HEK293 (cell line): ENCODE measurements around the gene MMD.

ENCODE experiments used
- CTCF ChIA-PET: fragments of 350-600 bp; formaldehyde crosslinking; extraction: SDS; loops from one replicate; lab custom pipeline; 2021; ENCODE audit warnings: antibody characterized with exemption; lab: Yijun Ruan, JAX
- POLR2A ChIA-PET: fragments of 300-600 bp; formaldehyde crosslinking; extraction: SDS; loops from one replicate; lab custom pipeline; 2020; ENCODE audit warnings: antibody characterized with exemption, inconsistent platforms; lab: Yijun Ruan, JAX
- H3K27ac ChIP-seq: fragments of 200-500 bp; sonication (Bioruptor generic); 2 replicates; pipeline ENCODE4 v1.5.1; 2014; ENCODE audit warnings: low read depth, low read length, control low read depth, inconsistent platforms; ENCODE audit errors: extremely low read depth
- H3K36me3 ChIP-seq, 2 experiments: fragments of 200-500 bp in 1 of 2; sonication (Bioruptor generic) in 1 of 2; 1 replicate in 1 of 2; 2 replicates in 1 of 2; pipeline ENCODE4 v1.5.1; 2014 to 2017; ENCODE audit warnings: inconsistent platforms in 2 of 2, low read length in 2 of 2; ENCODE audit not compliant: control insufficient read depth in 2 of 2, insufficient read depth in 1 of 2
- H3K4me1 ChIP-seq: fragments of 200-500 bp; sonication (Bioruptor generic); 2 replicates; pipeline ENCODE4 v1.5.1; 2014; ENCODE audit warnings: mild to moderate bottlenecking, low read length, inconsistent platforms; ENCODE audit not compliant: control insufficient read depth, insufficient read depth
- H3K4me3 ChIP-seq: 2 replicates; pipeline ENCODE4 v1.5.1; 2011; ENCODE audit warnings: low read depth, mild to moderate bottlenecking, control low read depth, low read length, moderate library complexity
- H3K9me3 ChIP-seq: fragments of 200-500 bp; sonication (Bioruptor generic); 2 replicates; pipeline ENCODE4 v1.5.1; 2014; ENCODE audit warnings: low read depth, low read length, inconsistent platforms; ENCODE audit not compliant: control insufficient read depth, insufficient read depth
- HOXD13 ChIP-seq: sonication (generic); formaldehyde crosslinking; IDR thresholded peaks from 2 replicates; pipeline ENCODE4 v1.8.0; 2022; ENCODE audit warnings: missing genetic modification reagents, borderline replicate concordance
- KLF1 ChIP-seq: fragments of 450-650 bp; formaldehyde crosslinking; IDR thresholded peaks from 2 replicates; pipeline ENCODE4 v1.5.1; 2016; ENCODE audit warnings: missing biosample characterization, missing genetic modification characterization
- PRDM2 ChIP-seq: fragments of 450-650 bp; formaldehyde crosslinking; IDR thresholded peaks from 2 replicates; pipeline ENCODE4 v1.5.1; 2016; ENCODE audit warnings: missing biosample characterization, missing genetic modification characterization, borderline replicate concordance
- SALL2 ChIP-seq: fragments of 450-650 bp; formaldehyde crosslinking; IDR thresholded peaks from 2 replicates; pipeline ENCODE4 v1.5.0; 2017; ENCODE audit warnings: missing biosample characterization, mild to moderate bottlenecking, missing genetic modification characterization, borderline replicate concordance
- ZBTB11 ChIP-seq: fragments of 450-650 bp; formaldehyde crosslinking; conservative IDR thresholded peaks from 2 replicates; pipeline ENCODE4 v1.5.1; 2016; ENCODE audit warnings: low read depth, missing biosample characterization, missing genetic modification characterization
- ZBTB17 ChIP-seq: fragments of 450-650 bp; formaldehyde crosslinking; IDR thresholded peaks from 2 replicates; pipeline ENCODE4 v1.5.1; 2016; ENCODE audit warnings: missing biosample characterization, missing genetic modification characterization
- ZIC2 ChIP-seq: fragments of 450-650 bp; formaldehyde crosslinking; IDR thresholded peaks from 2 replicates; pipeline ENCODE4 v1.5.1; 2016; ENCODE audit warnings: missing biosample characterization, missing genetic modification characterization
- ZNF184 ChIP-seq: fragments of 450-650 bp; IDR thresholded peaks from 2 replicates; pipeline ENCODE4 v1.5.1; 2018; ENCODE audit warnings: missing biosample characterization, mild to moderate bottlenecking, missing genetic modification characterization
- ZNF24 ChIP-seq: fragments of 450-650 bp; formaldehyde crosslinking; IDR thresholded peaks from 2 replicates; pipeline ENCODE4 v1.5.1; 2016; ENCODE audit warnings: missing biosample characterization, missing genetic modification characterization
- ZNF354C ChIP-seq: fragments of 450-650 bp; formaldehyde crosslinking; IDR thresholded peaks from 2 replicates; pipeline ENCODE4 v1.5.1; 2016; ENCODE audit warnings: missing biosample characterization, missing genetic modification characterization, low read depth, borderline replicate concordance
- ZNF398 ChIP-seq: fragments of 450-650 bp; formaldehyde crosslinking; IDR thresholded peaks from 2 replicates; pipeline ENCODE4 v1.5.1; 2017; ENCODE audit warnings: missing biosample characterization, missing genetic modification characterization
- ZNF423 ChIP-seq: fragments of 450-650 bp; formaldehyde crosslinking; IDR thresholded peaks from 2 replicates; pipeline ENCODE4 v1.5.1; 2016; ENCODE audit warnings: missing biosample characterization, missing genetic modification characterization
- ZNF433 ChIP-seq: fragments of 450-650 bp; formaldehyde crosslinking; IDR thresholded peaks from 2 replicates; pipeline ENCODE4 v1.5.1; 2016; ENCODE audit warnings: missing biosample characterization, missing genetic modification characterization, low read depth
- ZNF530 ChIP-seq: fragments of 450-650 bp; formaldehyde crosslinking; IDR thresholded peaks from 2 replicates; pipeline ENCODE4 v1.5.1; 2016; ENCODE audit warnings: low read depth, missing biosample characterization, missing genetic modification characterization
- ZNF548 ChIP-seq: fragments of 450-650 bp; formaldehyde crosslinking; IDR thresholded peaks from 2 replicates; pipeline ENCODE4 v1.5.1; 2016; ENCODE audit warnings: missing biosample characterization, missing genetic modification characterization
- ZSCAN16 ChIP-seq: fragments of 450-650 bp; formaldehyde crosslinking; IDR thresholded peaks from 2 replicates; pipeline ENCODE4 v1.5.1; 2016; ENCODE audit warnings: missing biosample characterization, missing genetic modification characterization
- TF ChIP-seq, protein P1 (sequence below): fragments of 450-650 bp; formaldehyde crosslinking; IDR thresholded peaks from 2 replicates; pipeline ENCODE4 v1.5.1; 2016; ENCODE audit warnings: missing biosample characterization, missing genetic modification characterization

Gene MMD

DNA sequence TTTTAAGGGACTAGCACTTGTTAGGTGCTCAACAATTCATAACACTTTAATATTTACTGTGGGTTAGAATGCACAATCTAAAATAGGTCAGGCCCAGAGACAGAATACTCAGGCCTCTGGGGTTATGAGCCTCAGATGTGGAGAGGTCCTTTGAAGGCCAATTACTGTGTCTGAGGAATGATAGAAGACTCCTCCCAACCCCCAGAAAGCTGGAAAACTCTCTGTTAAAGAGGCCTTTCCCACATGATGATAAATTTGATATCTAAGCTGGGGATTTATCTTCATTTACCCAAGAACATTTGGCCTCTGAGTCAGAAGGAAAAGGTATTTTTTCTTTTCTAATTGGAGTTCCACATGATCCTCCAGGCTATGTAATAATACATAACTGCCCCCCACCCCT, 41.1 kb upstream of the MMD start (continued):
- TF ChIP-seq PRDM2 (tag by site-specific recombination): no peak
- no peak for TF ChIP-seq ZNF398 (tag by site-specific recombination)
- no peak for TF ChIP-seq ZNF24
- TF ChIP-seq ZNF548 (tag by site-specific recombination): no peak
- TF ChIP-seq KLF1: no peak

- ChIA-PET CTCF (interaction anchor here (0.6 kb wide), 1 partner anchor 97 kb away, joined by 3 read pairs; no protein-coding TSS in a partner anchor), POLR2A (no interaction called here)
- Histone ChIP-seq H3K9me3 (no peaks in the 10 kb centered on the region), H3K4me1 (peaks cover 9% of the 10 kb centered on the region; the same call in 1 of the 2 replicates), H3K27ac (no peak overlapping the region), H3K36me3 (no peaks in the 10 kb centered on the region), H3K4me3 (no peak overlapping the region)
- TF ChIP-seq ZNF433 (no peak), ZNF354C (tag by site-specific recombination) (no peak), ZNF530 (no peak), ZBTB11 (tag by site-specific recombination) (no peak), ZSCAN16 (tag by site-specific recombination) (no peak), ZNF423 (tag by site-specific recombination) (no peak), ZBTB17 (tag by site-specific recombination) (no peak), ZIC2 (tag by site-specific recombination) (no peak), SALL2 (tag by site-specific recombination) (no peak), ZNF184 (tag by site-specific recombination) (no peak), HOXD13 (CRISPR knock-in tag) (no peak)
- TF ChIP-seq, protein P1, sequence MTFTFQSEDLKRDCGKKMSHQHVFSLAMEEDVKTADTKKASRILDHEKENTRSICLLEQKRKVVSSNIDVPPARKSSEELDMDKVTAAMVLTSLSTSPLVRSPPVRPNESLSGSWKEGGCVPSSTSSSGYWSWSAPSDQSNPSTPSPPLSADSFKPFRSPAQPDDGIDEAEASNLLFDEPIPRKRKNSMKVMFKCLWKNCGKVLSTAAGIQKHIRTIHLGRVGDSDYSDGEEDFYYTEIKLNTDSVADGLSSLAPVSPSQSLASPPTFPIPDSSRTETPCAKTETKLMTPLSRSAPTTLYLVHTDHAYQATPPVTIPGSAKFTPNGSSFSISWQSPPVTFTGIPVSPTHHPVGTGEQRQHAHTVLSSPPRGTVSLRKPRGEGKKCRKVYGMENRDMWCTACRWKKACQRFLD (tag by site-specific recombination): no peak
Measured at GRCh38 chr17:55462234-55462633, 40.6 kb upstream of the MMD start.
